SK-N-MC (cell line): ENCODE results near the gene HSD17B7.
A peak's percentile ranks its signal among the peaks of the same experiment; 100 is the strongest.

Experiments used
- EZH2 ChIP-seq: fragments of 200-600 bp; sonication (generic); IDR thresholded peaks from one replicate; pipeline ENCODE4 v1.6.1; 2017; ENCODE audit warnings: antibody characterized with exemption
- FOXP2 ChIP-seq: optimal IDR thresholded peaks from 2 replicates; pipeline ENCODE3; 2011; ENCODE audit warnings: mild to moderate bottlenecking, moderate library complexity; ENCODE audit not compliant: insufficient read depth; ENCODE audit errors: extremely low read length, control extremely low read depth
- POLR2AphosphoS5 ChIP-seq: IDR thresholded peaks from 2 replicates; pipeline ENCODE4 v1.6.1; 2012; ENCODE audit warnings: mild to moderate bottlenecking, low read depth, low read length, borderline replicate concordance

DNA sequence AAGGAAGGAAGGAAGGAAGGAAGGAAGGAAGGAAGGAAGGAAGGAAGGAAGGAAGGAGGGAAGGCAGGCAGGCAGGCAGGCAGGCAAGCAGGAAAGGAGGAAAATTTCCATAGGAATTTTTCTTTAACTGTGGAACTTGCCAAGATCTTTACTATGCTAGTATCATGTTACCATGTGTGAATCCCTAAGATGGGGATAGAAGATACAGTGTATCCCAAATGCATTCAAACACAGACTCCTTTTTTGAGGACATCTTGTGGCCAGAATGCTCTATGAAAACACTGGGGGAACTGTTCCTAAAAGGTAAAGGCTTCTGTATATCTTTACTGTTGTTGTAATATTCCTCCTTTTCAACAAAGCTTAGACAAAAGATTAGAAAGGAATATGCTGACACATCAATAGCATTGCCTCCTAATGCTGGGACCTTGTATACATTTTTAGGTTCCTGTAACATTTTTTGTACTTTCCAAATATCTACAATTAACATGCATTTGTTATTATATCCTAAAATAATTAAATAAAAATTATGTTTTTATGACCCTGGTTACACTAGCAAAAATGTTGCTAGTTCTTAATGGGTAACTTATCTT is 49.8 kb downstream of the HSD17B7 start:
- TF ChIP-seq EZH2 (no peak), POLR2AphosphoS5 (peak; percentile 25; the same call in 1 of the 2 replicates), FOXP2 (no peak)
